Subcutaneous adipose tissue (tissue), 4 donors: ENCODE measurements around the gene TRMT61A. TPM values are rescaled to one million over a fixed set of nuclear protein-coding genes. Genes with fewer than 3 reads are reported as not detected.

ENCODE experiments used
- CTCF ChIP-seq: fragments of 450-650 bp; IDR thresholded peaks from one replicate; pipeline ENCODE4 v1.5.1; 2016; ENCODE audit warnings: low read depth, mild to moderate bottlenecking, control low read depth, antibody characterized with exemption, moderate library complexity
- total RNA-seq, 4 donors: library from RNA; depleted of rRNA; stranded (reverse); fragments of >200 nt; gene quantifications; one replicate each; pipeline ENCODE4 v1.1.0, GENCODE V29; 2016

The TRMT61A gene
- total RNA-seq, 4 donors from 2014 or later: 3.1 to 13.9 (median 9.9) TPM

- no peak for TF ChIP-seq CTCF
These were observed 33.1 kb downstream of the TRMT61A start for GRCh38 chr14:103562179-103562428.

- TF ChIP-seq CTCF: no peak
These were observed 33.6 kb downstream of the TRMT61A start, which contains the start of the genes BAG5 and COA8 for GRCh38 chr14:103562429-103563225. BAG5 (minus strand) TSS chr14:103562657; CDS start chr14:103561164, 1,493 bp downstream. COA8 (plus strand) TSS chr14:103562960; CDS start chr14:103563002, 42 bp downstream.

- no peak for TF ChIP-seq CTCF
These were observed 34.2 kb downstream of the TRMT61A start for GRCh38 chr14:103563226-103563620.

GRCh38 chr14:103563844-103564505 is 35.0 kb downstream of the TRMT61A start:
- no peak for TF ChIP-seq CTCF

- no peak for TF ChIP-seq CTCF
These were observed 40.0 kb downstream of the TRMT61A start for GRCh38 chr14:103568952-103569351.

GRCh38 chr14:103569408-103569807 is 40.4 kb downstream of the TRMT61A start:
- no peak for TF ChIP-seq CTCF

GRCh38 chr14:103574104-103574503 is 45.1 kb downstream of the TRMT61A start:
- TF ChIP-seq CTCF: no peak
